ENCODE measurements around the gene KIZ. TPM values are rescaled to one million over a fixed set of nuclear protein-coding genes. Genes with fewer than 3 reads are reported as not detected.

KIZ gene
- total RNA-seq, 1 donor from 2014 or later = 15.0 TPM

- Mint-ChIP-seq H3K4me1 (ENCODE audit: unreplicated experiment) (no peaks in the 10 kb centered on the region), H3K27me3 (ENCODE audit: unreplicated experiment) (no peaks in the 10 kb centered on the region), H3K9me3 (ENCODE audit: unreplicated experiment) (no peaks in the 10 kb centered on the region), H3K36me3 (ENCODE audit: low read depth, unreplicated experiment) (no peaks in the 10 kb centered on the region), H3K27ac (ENCODE audit: unreplicated experiment) (no peak overlapping the region), H3K4me3 (ENCODE audit: unreplicated experiment) (no peak overlapping the region)
- no peak for TF ChIP-seq CTCF (IDR thresholded peaks at IDR 0.05; ENCODE audit: unreplicated experiment)
- no peak for DNase-seq (ENCODE audit: low spot score)
These were observed 136.9 kb downstream of the KIZ start for GRCh38 chr20:21262812-21263211.

GRCh38 chr20:21265261-21266190 lies 139.6 kb downstream of the KIZ start:
- Mint-ChIP-seq H3K36me3 (ENCODE audit: low read depth, unreplicated experiment) (no peaks in the 10 kb centered on the region), H3K4me3 (ENCODE audit: unreplicated experiment) (no peak overlapping the region), H3K27ac (ENCODE audit: unreplicated experiment) (no peak overlapping the region), H3K9me3 (ENCODE audit: unreplicated experiment) (no peaks in the 10 kb centered on the region), H3K27me3 (ENCODE audit: unreplicated experiment) (no peaks in the 10 kb centered on the region), H3K4me1 (ENCODE audit: unreplicated experiment) (no peaks in the 10 kb centered on the region)
- no peak for DNase-seq (ENCODE audit: low spot score)
- TF ChIP-seq CTCF (IDR thresholded peaks at IDR 0.05; ENCODE audit: unreplicated experiment) = no peak

- no peak overlapping the region for H3K4me3 Mint-ChIP-seq (ENCODE audit: unreplicated experiment)
- H3K27ac Mint-ChIP-seq (ENCODE audit: unreplicated experiment) = no peak overlapping the region
- no peak for DNase-seq (ENCODE audit: low spot score)
- no peaks in the 10 kb centered on the region for H3K4me1 Mint-ChIP-seq (ENCODE audit: unreplicated experiment)
- H3K27me3 Mint-ChIP-seq (ENCODE audit: unreplicated experiment) = no peaks in the 10 kb centered on the region
- TF ChIP-seq CTCF (IDR thresholded peaks at IDR 0.05; ENCODE audit: unreplicated experiment) = no peak
- H3K36me3 Mint-ChIP-seq (ENCODE audit: low read depth, unreplicated experiment) = no peaks in the 10 kb centered on the region
- no peaks in the 10 kb centered on the region for H3K9me3 Mint-ChIP-seq (ENCODE audit: unreplicated experiment)
These were observed 140.3 kb downstream of the KIZ start for GRCh38 chr20:21266191-21266536.

- no peaks in the 10 kb centered on the region for H3K4me1 Mint-ChIP-seq (ENCODE audit: unreplicated experiment)
- no peak for TF ChIP-seq CTCF (IDR thresholded peaks at IDR 0.05; ENCODE audit: unreplicated experiment)
- no peak overlapping the region for H3K4me3 Mint-ChIP-seq (ENCODE audit: unreplicated experiment)
- DNase-seq (ENCODE audit: low spot score) = no peak
- H3K27me3 Mint-ChIP-seq (ENCODE audit: unreplicated experiment) = no peaks in the 10 kb centered on the region
- H3K36me3 Mint-ChIP-seq (ENCODE audit: low read depth, unreplicated experiment) = no peaks in the 10 kb centered on the region
- no peak overlapping the region for H3K27ac Mint-ChIP-seq (ENCODE audit: unreplicated experiment)
- no peaks in the 10 kb centered on the region for H3K9me3 Mint-ChIP-seq (ENCODE audit: unreplicated experiment)
These were observed 143.9 kb downstream of the KIZ start for GRCh38 chr20:21269772-21270171.

GRCh38 chr20:21270806-21271205 lies 144.9 kb downstream of the KIZ start:
- Mint-ChIP-seq H3K4me1 (ENCODE audit: unreplicated experiment) (no peaks in the 10 kb centered on the region), H3K4me3 (ENCODE audit: unreplicated experiment) (no peak overlapping the region), H3K9me3 (ENCODE audit: unreplicated experiment) (no peaks in the 10 kb centered on the region), H3K36me3 (ENCODE audit: low read depth, unreplicated experiment) (no peaks in the 10 kb centered on the region), H3K27ac (ENCODE audit: unreplicated experiment) (no peak overlapping the region), H3K27me3 (ENCODE audit: unreplicated experiment) (no peaks in the 10 kb centered on the region)
- no peak for DNase-seq (ENCODE audit: low spot score)
- no peak for TF ChIP-seq CTCF (IDR thresholded peaks at IDR 0.05; ENCODE audit: unreplicated experiment)
